ENCODE measurements around the gene CDKN2B-AS1.

CDKN2B-AS1 gene

GRCh38 chr9:22118810-22119521, 124.4 kb downstream of the CDKN2B-AS1 start:
- Histone ChIP-seq H3K4me1 (ENCODE audit: control insufficient read depth, insufficient read depth, low read length) (peaks cover 12% of the 10 kb centered on the region), H3K27me3 (ENCODE audit: control insufficient read depth, insufficient read depth, low read length, poor library complexity, severe bottlenecking) (no peaks in the 10 kb centered on the region), H3K4me3 (ENCODE audit: insufficient read depth, low read depth, low read length) (no peak overlapping the region), H3K9me3 (ENCODE audit: control insufficient read depth, low read length) (no peaks in the 10 kb centered on the region), H3K36me3 (ENCODE audit: control insufficient read depth, insufficient read depth, low read length) (no peaks in the 10 kb centered on the region), H3K27ac (ENCODE audit: insufficient read depth, low read depth, low read length, poor library complexity, severe bottlenecking) (no peak overlapping the region)
- WGBS, 2 experiments: 88% methylated on average over 5 of the region's 5 CpGs

GRCh38 chr9:22119522-22120158, 125.0 kb downstream of the CDKN2B-AS1 start:
- Histone ChIP-seq H3K4me3 (ENCODE audit: insufficient read depth, low read depth, low read length) (no peak overlapping the region), H3K27me3 (ENCODE audit: control insufficient read depth, insufficient read depth, low read length, poor library complexity, severe bottlenecking) (no peaks in the 10 kb centered on the region), H3K9me3 (ENCODE audit: control insufficient read depth, low read length) (no peaks in the 10 kb centered on the region), H3K36me3 (ENCODE audit: control insufficient read depth, insufficient read depth, low read length) (no peaks in the 10 kb centered on the region), H3K4me1 (ENCODE audit: control insufficient read depth, insufficient read depth, low read length) (peaks cover 12% of the 10 kb centered on the region), H3K27ac (ENCODE audit: insufficient read depth, low read depth, low read length, poor library complexity, severe bottlenecking) (no peak overlapping the region)
- 37 to 49% methylated on average over 2 of the region's 3 CpGs for WGBS, 2 experiments

GRCh38 chr9:22120159-22120549, 125.6 kb downstream of the CDKN2B-AS1 start:
- H3K9me3 ChIP-seq (ENCODE audit: control insufficient read depth, low read length): no peaks in the 10 kb centered on the region
- no peak overlapping the region for H3K27ac ChIP-seq (ENCODE audit: insufficient read depth, low read depth, low read length, poor library complexity, severe bottlenecking)
- no peak overlapping the region for H3K4me3 ChIP-seq (ENCODE audit: insufficient read depth, low read depth, low read length)
- H3K36me3 ChIP-seq (ENCODE audit: control insufficient read depth, insufficient read depth, low read length): no peaks in the 10 kb centered on the region
- 92 to 100% methylated on average over 1 of the region's 1 CpG for WGBS, 2 experiments
- H3K4me1 ChIP-seq (ENCODE audit: control insufficient read depth, insufficient read depth, low read length): peaks cover 12% of the 10 kb centered on the region
- H3K27me3 ChIP-seq (ENCODE audit: control insufficient read depth, insufficient read depth, low read length, poor library complexity, severe bottlenecking): no peaks in the 10 kb centered on the region

DNA sequence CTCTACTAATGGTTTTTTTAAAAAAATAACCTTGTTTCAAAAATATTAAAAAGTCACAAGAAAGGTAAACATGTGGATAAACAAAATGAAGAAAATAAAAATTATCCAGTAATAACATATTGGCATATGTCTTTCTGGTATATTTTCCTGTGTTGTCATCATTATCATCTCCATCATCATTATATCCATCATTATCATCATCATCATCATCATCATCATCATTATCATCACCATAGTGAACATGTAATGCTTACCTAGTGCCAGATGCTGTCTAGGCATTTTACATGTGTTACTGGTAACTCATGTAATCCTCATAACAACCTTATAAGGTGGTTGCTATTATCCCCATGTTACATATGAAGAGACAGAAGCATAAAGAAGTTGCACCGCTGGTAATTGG, 126.0 kb downstream of the CDKN2B-AS1 start:
- peaks cover 12% of the 10 kb centered on the region for H3K4me1 ChIP-seq (ENCODE audit: control insufficient read depth, insufficient read depth, low read length)
- 100% methylated on average over 1 of the region's 1 CpG; no CpG with 5 or more reads in 1 of the 2 experiments for WGBS, 2 experiments
- no peaks in the 10 kb centered on the region for H3K27me3 ChIP-seq (ENCODE audit: control insufficient read depth, insufficient read depth, low read length, poor library complexity, severe bottlenecking)
- H3K36me3 ChIP-seq (ENCODE audit: control insufficient read depth, insufficient read depth, low read length): no peaks in the 10 kb centered on the region
- no peak overlapping the region for H3K4me3 ChIP-seq (ENCODE audit: insufficient read depth, low read depth, low read length)
- no peak overlapping the region for H3K27ac ChIP-seq (ENCODE audit: insufficient read depth, low read depth, low read length, poor library complexity, severe bottlenecking)
- no peaks in the 10 kb centered on the region for H3K9me3 ChIP-seq (ENCODE audit: control insufficient read depth, low read length)

- Histone ChIP-seq H3K9me3 (ENCODE audit: control insufficient read depth, low read length) (no peaks in the 10 kb centered on the region), H3K27ac (ENCODE audit: insufficient read depth, low read depth, low read length, poor library complexity, severe bottlenecking) (no peak overlapping the region)
- WGBS, 2 experiments: 86 to 96% methylated on average over 3 to 5 of the region's 6 CpGs
Observed at GRCh38 chr9:22124263-22125011, 129.8 kb downstream of the CDKN2B-AS1 start.

GRCh38 chr9:22129133-22129532, 134.5 kb downstream of the CDKN2B-AS1 start:
- Histone ChIP-seq H3K9me3 (ENCODE audit: control insufficient read depth, low read length) (no peaks in the 10 kb centered on the region), H3K36me3 (ENCODE audit: control insufficient read depth, insufficient read depth, low read length) (no peaks in the 10 kb centered on the region), H3K4me1 (ENCODE audit: control insufficient read depth, insufficient read depth, low read length) (no peaks in the 10 kb centered on the region), H3K4me3 (ENCODE audit: insufficient read depth, low read depth, low read length) (no peak overlapping the region), H3K27me3 (ENCODE audit: control insufficient read depth, insufficient read depth, low read length, poor library complexity, severe bottlenecking) (no peaks in the 10 kb centered on the region), H3K27ac (ENCODE audit: insufficient read depth, low read depth, low read length, poor library complexity, severe bottlenecking) (no peak overlapping the region)
- WGBS, 2 experiments: 93% methylated on average over 1 of the region's 1 CpG; no CpG with 5 or more reads in 1 of the 2 experiments

More at GRCh38 chr9:22124263-22125011, 129.8 kb downstream of the CDKN2B-AS1 start:
- H3K4me3 ChIP-seq (ENCODE audit: insufficient read depth, low read depth, low read length): no peak overlapping the region
- no peaks in the 10 kb centered on the region for H3K36me3 ChIP-seq (ENCODE audit: control insufficient read depth, insufficient read depth, low read length)
- H3K27me3 ChIP-seq (ENCODE audit: control insufficient read depth, insufficient read depth, low read length, poor library complexity, severe bottlenecking): no peaks in the 10 kb centered on the region
- no peaks in the 10 kb centered on the region for H3K4me1 ChIP-seq (ENCODE audit: control insufficient read depth, insufficient read depth, low read length)

DNA sequence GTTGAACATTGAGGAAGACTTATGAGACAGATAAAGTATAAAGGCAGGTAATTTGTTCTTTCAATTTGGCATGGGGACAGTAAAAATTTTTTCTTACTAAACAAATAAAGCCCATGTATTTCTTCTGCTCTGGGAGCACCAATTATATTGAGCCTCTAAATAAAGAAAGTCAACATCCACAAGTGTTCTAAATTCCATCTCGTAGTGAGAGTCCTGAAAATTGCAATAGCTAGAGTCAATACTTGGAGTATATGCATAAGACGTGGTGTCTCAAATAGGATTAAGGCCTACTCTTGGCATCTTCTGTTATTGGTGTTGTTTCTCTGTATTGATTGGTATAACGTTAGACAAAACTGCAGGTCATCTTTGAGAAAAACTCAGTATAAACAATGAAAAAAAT, 135.0 kb downstream of the CDKN2B-AS1 start:
- Histone ChIP-seq H3K4me1 (ENCODE audit: control insufficient read depth, insufficient read depth, low read length) (no peaks in the 10 kb centered on the region), H3K36me3 (ENCODE audit: control insufficient read depth, insufficient read depth, low read length) (no peaks in the 10 kb centered on the region), H3K4me3 (ENCODE audit: insufficient read depth, low read depth, low read length) (no peak overlapping the region), H3K27ac (ENCODE audit: insufficient read depth, low read depth, low read length, poor library complexity, severe bottlenecking) (no peak overlapping the region), H3K27me3 (ENCODE audit: control insufficient read depth, insufficient read depth, low read length, poor library complexity, severe bottlenecking) (no peaks in the 10 kb centered on the region), H3K9me3 (ENCODE audit: control insufficient read depth, low read length) (no peaks in the 10 kb centered on the region)
- WGBS, 2 experiments: 94 to 98% methylated on average over 3 of the region's 3 CpGs

- Histone ChIP-seq H3K9me3 (ENCODE audit: control insufficient read depth, low read length) (no peaks in the 10 kb centered on the region), H3K27ac (ENCODE audit: insufficient read depth, low read depth, low read length, poor library complexity, severe bottlenecking) (no peak overlapping the region), H3K4me3 (ENCODE audit: insufficient read depth, low read depth, low read length) (no peak overlapping the region)
Observed at GRCh38 chr9:22131817-22132216, 137.2 kb downstream of the CDKN2B-AS1 start.

GRCh38 chr9:22134390-22134789, 139.8 kb downstream of the CDKN2B-AS1 start:
- no peaks in the 10 kb centered on the region for H3K27me3 ChIP-seq (ENCODE audit: control insufficient read depth, insufficient read depth, low read length, poor library complexity, severe bottlenecking)
- no peak overlapping the region for H3K4me3 ChIP-seq (ENCODE audit: insufficient read depth, low read depth, low read length)
- WGBS, 2 experiments: 82 to 87% methylated on average over 2 of the region's 2 CpGs
- H3K36me3 ChIP-seq (ENCODE audit: control insufficient read depth, insufficient read depth, low read length): no peaks in the 10 kb centered on the region
- H3K27ac ChIP-seq (ENCODE audit: insufficient read depth, low read depth, low read length, poor library complexity, severe bottlenecking): no peak overlapping the region
- H3K4me1 ChIP-seq (ENCODE audit: control insufficient read depth, insufficient read depth, low read length): no peaks in the 10 kb centered on the region
- no peaks in the 10 kb centered on the region for H3K9me3 ChIP-seq (ENCODE audit: control insufficient read depth, low read length)

More at GRCh38 chr9:22131817-22132216, 137.2 kb downstream of the CDKN2B-AS1 start:
- Histone ChIP-seq H3K4me1 (ENCODE audit: control insufficient read depth, insufficient read depth, low read length) (no peaks in the 10 kb centered on the region), H3K27me3 (ENCODE audit: control insufficient read depth, insufficient read depth, low read length, poor library complexity, severe bottlenecking) (no peaks in the 10 kb centered on the region), H3K36me3 (ENCODE audit: control insufficient read depth, insufficient read depth, low read length) (no peaks in the 10 kb centered on the region)

DNA sequence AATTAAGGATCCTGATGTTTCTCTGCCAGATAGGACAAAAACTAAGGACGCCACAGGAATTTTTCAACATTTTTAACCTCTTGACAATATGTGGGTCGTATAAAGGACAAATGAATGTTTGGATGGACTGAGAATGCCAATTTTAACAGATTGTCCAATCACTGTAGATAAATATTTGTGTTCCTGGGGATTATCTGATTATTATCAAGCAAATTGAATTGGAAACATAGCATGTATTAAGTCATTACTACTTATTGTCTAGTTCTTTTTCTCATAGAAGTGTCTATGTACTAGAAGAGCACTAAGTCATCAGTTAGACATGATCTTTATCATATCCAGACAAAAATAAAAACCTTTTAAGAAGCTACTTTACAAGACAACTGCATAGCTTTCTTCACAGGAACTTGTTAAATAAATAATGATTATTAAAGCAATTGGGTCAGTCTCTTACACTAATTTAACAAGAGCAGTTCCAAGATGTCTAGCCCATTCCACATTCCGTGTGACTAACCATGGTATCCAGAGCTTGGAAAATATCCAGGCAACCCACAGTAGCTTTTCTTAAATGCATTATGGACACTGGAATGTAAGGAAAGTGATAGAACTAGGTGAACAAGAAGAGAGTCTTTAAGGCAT, 142.0 kb downstream of the CDKN2B-AS1 start:
- H3K4me3 ChIP-seq (ENCODE audit: insufficient read depth, low read depth, low read length): no peak overlapping the region
- H3K27me3 ChIP-seq (ENCODE audit: control insufficient read depth, insufficient read depth, low read length, poor library complexity, severe bottlenecking): no peaks in the 10 kb centered on the region
- H3K27ac ChIP-seq (ENCODE audit: insufficient read depth, low read depth, low read length, poor library complexity, severe bottlenecking): no peak overlapping the region
- H3K36me3 ChIP-seq (ENCODE audit: control insufficient read depth, insufficient read depth, low read length): no peaks in the 10 kb centered on the region
- no peaks in the 10 kb centered on the region for H3K4me1 ChIP-seq (ENCODE audit: control insufficient read depth, insufficient read depth, low read length)
- WGBS, 2 experiments: 85 to 87% methylated on average over 3 of the region's 3 CpGs
- H3K9me3 ChIP-seq (ENCODE audit: control insufficient read depth, low read length): no peaks in the 10 kb centered on the region
